Measurements from ENCODE around the gene ACTMAP. TPM values are rescaled to one million over a fixed set of nuclear protein-coding genes. Genes with fewer than 3 reads are reported as not detected.

The ACTMAP gene
- total RNA-seq (1 to 10 TPM; 3.9 to 5.7 TPM), total RNA-seq (0.66 to 10.0 (median 2.3) reads per million in 172 experiments)
- polyA plus RNA-seq (2013, experiment 1 of 2): 3.6 TPM
- polyA plus RNA-seq (2013, experiment 2 of 2): 4.7 TPM

- H3K36me3 ChIP-seq (ENCODE audit: insufficient read depth, low read length): peaks cover 3% of the 10 kb centered on the region
- no peaks in the 10 kb centered on the region for H3K9me3 Mint-ChIP-seq
- peaks cover 56% of the 10 kb centered on the region for H3K4me1 ChIP-seq (ENCODE audit: insufficient read depth, low read length)
- H3K9me3 ChIP-seq (ENCODE audit: control insufficient read depth in 1 of 2, insufficient read depth in 1 of 2, low read length in 2 of 2): no peaks in the 10 kb centered on the region
- POLR2A ChIA-PET: interaction anchor here (0.6 to 2.9 kb wide), 32 partner anchors 16 to 1408 kb away, joined by 3 to 90 read pairs (median 4); partner anchors contain the start of genes B9D2, BLVRB, C19orf47 and COQ8B
- peak within 1 kb of the TSS; percentile 93 for H3K4me3 ChIP-seq (ENCODE audit: low read length)
- intact Hi-C loops (cut with DNase I, micrococcal nuclease): loop anchor here (1.0 to 10.0 kb wide), 6 partner anchors 28 to 285 kb away; partner anchors contain the start of genes BLVRB (in 1 of the 2), COQ8B (in 1 of the 2), EGLN2 (in 1 of the 2) and ITPKC (in 1 of the 2)
- ATAC-seq (ENCODE audit: poor library complexity): peak; percentile 88
- H3K27ac ChIP-seq (ENCODE audit: low read depth in 1 of 2, low read length in 2 of 2): peak within 1 kb of the TSS; percentile 84 to 93
- H3K27me3 Mint-ChIP-seq: no peaks in the 10 kb centered on the region
- H3K27ac Mint-ChIP-seq: peak within 1 kb of the TSS; percentile 99
- peak; percentile 98 to 100 (median 99) for DNase-seq
- CTCF ChIA-PET: interaction anchor here (1.2 to 2.8 kb wide), 4 partner anchors 28 to 1820 kb away, joined by 3 to 16 read pairs (median 6); partner anchors contain the start of genes EGLN2, MRPS12, RAB4B and SARS2
- TF ChIP-seq CTCF (IDR thresholded peaks at IDR 0.05): no peak
- H3K4me1 Mint-ChIP-seq (ENCODE audit: low read depth): peaks cover 47% of the 10 kb centered on the region
- peak within 1 kb of the TSS; percentile 99 for H3K4me3 Mint-ChIP-seq
- H3K36me3 Mint-ChIP-seq (ENCODE audit: low read depth): peaks cover 38% of the 10 kb centered on the region
- no peaks in the 10 kb centered on the region for H3K27me3 ChIP-seq (ENCODE audit: control insufficient read depth in 1 of 2, insufficient read depth in 2 of 2, low read length in 2 of 2)
Observed at GRCh38 chr19:40750058-40750873, at the start of gene ACTMAP. TSS of gene ACTMAP (minus strand) at chr19:40750477. CDS start at chr19:40749803, 674 bp downstream.

- no peak for TF ChIP-seq CTCF (IDR thresholded peaks at IDR 0.05)
- CTCF ChIA-PET: interaction anchor here (1.5 to 1.8 kb wide), 3 partner anchors 20 to 137 kb away, joined by 4 to 7 read pairs (median 7); no protein-coding TSS in a partner anchor
- ATAC-seq (ENCODE audit: poor library complexity) (no peak), DNase-seq (peak in 4 of 14 experiments; percentile 21 to 39 (median 33))
- intact Hi-C loops (cut with DNase I, micrococcal nuclease): loop anchor here (1.0 to 5.0 kb wide), 4 partner anchors 49 to 187 kb away; partner anchors contain the start of genes ACTMAP (in 1 of the 2), COQ8B (in 1 of the 2) and ITPKC (in 1 of the 2)
- Mint-ChIP-seq H3K9me3 (no peaks in the 10 kb centered on the region), H3K36me3 (ENCODE audit: low read depth) (peaks cover 47% of the 10 kb centered on the region), H3K4me3 (peak overlapping the region; percentile 96), H3K27ac (peak overlapping the region; percentile 92), H3K4me1 (ENCODE audit: low read depth) (peaks cover 58% of the 10 kb centered on the region), H3K27me3 (no peaks in the 10 kb centered on the region)
- Histone ChIP-seq H3K9me3 (ENCODE audit: control insufficient read depth in 1 of 2, insufficient read depth in 1 of 2, low read length in 2 of 2) (no peaks in the 10 kb centered on the region), H3K36me3 (ENCODE audit: insufficient read depth, low read length) (peaks cover 20% of the 10 kb centered on the region), H3K4me1 (ENCODE audit: insufficient read depth, low read length) (peaks cover 61% of the 10 kb centered on the region), H3K27ac (ENCODE audit: low read depth in 1 of 2, low read length in 2 of 2) (peak overlapping the region; percentile 71 to 78), H3K27me3 (ENCODE audit: control insufficient read depth in 1 of 2, insufficient read depth in 2 of 2, low read length in 2 of 2) (no peaks in the 10 kb centered on the region), H3K4me3 (ENCODE audit: low read length) (peak overlapping the region; percentile 96)
- POLR2A ChIA-PET: interaction anchor here (0.6 to 6.9 kb wide), 12 partner anchors 8 to 464 kb away, joined by 3 to 198 read pairs (median 8); partner anchors contain the start of genes ACTMAP, BLVRB, COQ8B and HNRNPUL1
Observed at GRCh38 chr19:40799558-40800338, 49.5 kb upstream of the ACTMAP start.
